Activated naive CD8-positive, alpha-beta T cell treated with anti-CD3 and anti-CD28 coated beads, Interleukin-2, amount 50 U/mL, for 16 hours (primary cell): ENCODE results near the gene DISC1.
"Not testable (repeated sequence)": the region's sequence is repeated elsewhere in the genome, so short reads cannot be mapped to it uniquely, and the experiment has no call there.

ENCODE experiments used
- DNase-seq: peaks from one replicate; pipeline ENCODE4 v3.0.0-alpha.2; 2020; ENCODE audit warnings: low read depth, low spot score

The DISC1 gene

GRCh38 chr1:231953660-231954059 lies 327.1 kb downstream of the DISC1 start:
- no peak for DNase-seq

- DNase-seq = no peak
Measured at GRCh38 chr1:231954751-231955150, 328.2 kb downstream of the DISC1 start.

GRCh38 chr1:231957359-231957758 lies 330.8 kb downstream of the DISC1 start:
- no peak for DNase-seq

GRCh38 chr1:231958448-231958847 lies 331.9 kb downstream of the DISC1 start:
- DNase-seq = no peak

- no peak for DNase-seq
Measured at GRCh38 chr1:231959225-231959884, 332.8 kb downstream of the DISC1 start.

GRCh38 chr1:231961801-231962200 lies 335.2 kb downstream of the DISC1 start:
- not testable (repeated sequence) for DNase-seq

GRCh38 chr1:231962636-231963035 lies 336.0 kb downstream of the DISC1 start:
- no peak for DNase-seq

GRCh38 chr1:231964241-231964640 lies 337.7 kb downstream of the DISC1 start:
- no peak for DNase-seq

- no peak for DNase-seq
Measured at GRCh38 chr1:231964961-231965360, 338.4 kb downstream of the DISC1 start.

- DNase-seq = no peak
Measured at GRCh38 chr1:231965615-231966014, 339.0 kb downstream of the DISC1 start.

- no peak for DNase-seq
Measured at GRCh38 chr1:231966983-231967382, 340.4 kb downstream of the DISC1 start.

- no peak for DNase-seq
Measured at GRCh38 chr1:231969076-231969475, 342.5 kb downstream of the DISC1 start.

GRCh38 chr1:231969761-231970160 lies 343.2 kb downstream of the DISC1 start:
- DNase-seq = not testable (repeated sequence)

- DNase-seq = no peak
Measured at GRCh38 chr1:231970684-231971083, 344.1 kb downstream of the DISC1 start.

GRCh38 chr1:231971397-231972110 lies 345.0 kb downstream of the DISC1 start:
- DNase-seq = no peak

GRCh38 chr1:231972111-231972445 lies 345.5 kb downstream of the DISC1 start:
- no peak for DNase-seq

GRCh38 chr1:231973830-231974229 lies 347.2 kb downstream of the DISC1 start:
- no peak for DNase-seq

- no peak for DNase-seq
Measured at GRCh38 chr1:231976231-231976630, 349.6 kb downstream of the DISC1 start.

GRCh38 chr1:231981675-231982074 lies 355.1 kb downstream of the DISC1 start:
- DNase-seq = no peak

- no peak for DNase-seq
Measured at GRCh38 chr1:231982871-231983587, 356.4 kb downstream of the DISC1 start.

GRCh38 chr1:231983588-231984193 lies 357.1 kb downstream of the DISC1 start:
- no peak for DNase-seq

- no peak for DNase-seq
Measured at GRCh38 chr1:231985296-231986023, 358.9 kb downstream of the DISC1 start.
